Adrenal gland (tissue), 5 donors: Measurements from ENCODE around the gene OR5A2.

Source experiments
- CTCF ChIP-seq, 6 experiments: fragments of 450-650 bp in 4 of 6; fragments of 200-600 bp in 2 of 6; sonication (generic) in 1 of 6; IDR thresholded peaks; 1 replicate in 5 of 6; 2 replicates in 1 of 6; pipeline versions ENCODE4 v1.5.1 to v1.8.0; 2016 to 2021; ENCODE audit warnings: antibody characterized with exemption in 6 of 6, mild to moderate bottlenecking in 2 of 6, moderate library complexity in 1 of 6
- POLR2A ChIP-seq, 2 donors: fragments of 450-650 bp; IDR thresholded peaks; one replicate each; pipeline ENCODE4 v1.6.1; 2017; ENCODE audit warnings: antibody characterized with exemption in 2 of 2, mild to moderate bottlenecking in 2 of 2, moderate library complexity in 1 of 2
- donor health status: DM: no; HTN: no; CAD: no.

GRCh38 chr11:59423835-59424234 lies 2.4 kb downstream of the OR5A2 start:
- TF ChIP-seq CTCF (IDR thresholded peaks at IDR 0.05) (no peak), POLR2A (IDR thresholded peaks at IDR 0.05) (no peak)
